ENCODE data around the gene MERTK. TPM values are rescaled to one million over a fixed set of nuclear protein-coding genes. Genes with fewer than 3 reads are reported as not detected.

The MERTK gene
- total RNA-seq, 6 experiments from 2014 or later = 10.6 to 18.3 (median 13.1) TPM

DNA sequence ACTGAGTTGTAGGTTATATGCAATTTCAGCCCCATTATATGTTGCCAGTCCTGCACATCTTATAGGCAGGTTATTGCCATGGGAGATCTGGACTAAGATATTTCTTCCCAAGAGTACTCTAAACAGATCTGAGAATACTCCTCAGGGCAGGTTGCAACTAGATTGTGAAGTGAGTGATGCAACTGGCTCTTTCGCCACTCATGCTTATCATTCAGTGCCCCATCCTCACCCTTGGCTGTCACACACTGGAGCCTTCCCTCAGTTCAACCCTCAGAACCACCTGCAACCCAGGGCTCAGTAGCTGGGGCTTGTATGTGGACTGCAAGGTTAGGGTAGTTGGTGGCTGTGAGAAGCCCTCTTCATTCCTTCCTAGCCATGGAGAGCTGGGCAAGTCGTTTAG is 14.1 kb downstream of the MERTK start:
- Histone ChIP-seq H3K4me1 (peaks cover 0 to 61% (median 32%) of the 10 kb centered on the region in 4 donors), H3K36me3 (peaks cover 0 to 4% (median 0%) of the 10 kb centered on the region in 4 donors), H3K9me3 (no peaks in the 10 kb centered on the region), H3K27me3 (no peaks in the 10 kb centered on the region), H3K4me3 (no peak overlapping the region), H3K27ac (peak overlapping the region in 1 of 3 donors; percentile 73)
- TF ChIP-seq, protein P1, sequence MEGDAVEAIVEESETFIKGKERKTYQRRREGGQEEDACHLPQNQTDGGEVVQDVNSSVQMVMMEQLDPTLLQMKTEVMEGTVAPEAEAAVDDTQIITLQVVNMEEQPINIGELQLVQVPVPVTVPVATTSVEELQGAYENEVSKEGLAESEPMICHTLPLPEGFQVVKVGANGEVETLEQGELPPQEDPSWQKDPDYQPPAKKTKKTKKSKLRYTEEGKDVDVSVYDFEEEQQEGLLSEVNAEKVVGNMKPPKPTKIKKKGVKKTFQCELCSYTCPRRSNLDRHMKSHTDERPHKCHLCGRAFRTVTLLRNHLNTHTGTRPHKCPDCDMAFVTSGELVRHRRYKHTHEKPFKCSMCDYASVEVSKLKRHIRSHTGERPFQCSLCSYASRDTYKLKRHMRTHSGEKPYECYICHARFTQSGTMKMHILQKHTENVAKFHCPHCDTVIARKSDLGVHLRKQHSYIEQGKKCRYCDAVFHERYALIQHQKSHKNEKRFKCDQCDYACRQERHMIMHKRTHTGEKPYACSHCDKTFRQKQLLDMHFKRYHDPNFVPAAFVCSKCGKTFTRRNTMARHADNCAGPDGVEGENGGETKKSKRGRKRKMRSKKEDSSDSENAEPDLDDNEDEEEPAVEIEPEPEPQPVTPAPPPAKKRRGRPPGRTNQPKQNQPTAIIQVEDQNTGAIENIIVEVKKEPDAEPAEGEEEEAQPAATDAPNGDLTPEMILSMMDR (IDR thresholded peaks at IDR 0.05) = no peak
- TF ChIP-seq POLR2A (IDR thresholded peaks at IDR 0.05) = no peak
- ATAC-seq = peak; percentile 86 to 88 (median 87)
- 29% methylated on average over 1 of the region's 2 CpGs for WGBS (ENCODE audit: insufficient coverage, low coverage, low lambda C conversion rate, missing lambda C conversion rate)
- intact Hi-C loops (cut with DNase I) = no loop called here
- peak in 2 of 3 donors; percentile 66 to 86 for DNase-seq

GRCh38 chr2:111917106-111917505 is 18.7 kb downstream of the MERTK start:
- TF ChIP-seq, protein P1 (IDR thresholded peaks at IDR 0.05) = no peak
- TF ChIP-seq POLR2A (IDR thresholded peaks at IDR 0.05) = no peak
- no peak overlapping the region for H3K4me3 ChIP-seq
- no peaks in the 10 kb centered on the region for H3K9me3 ChIP-seq
- H3K36me3 ChIP-seq = peaks cover 0 to 4% (median 0%) of the 10 kb centered on the region in 4 donors
- no peaks in the 10 kb centered on the region for H3K27me3 ChIP-seq
- intact Hi-C loops (cut with DNase I) = no loop called here
- WGBS (ENCODE audit: insufficient coverage, low coverage, low lambda C conversion rate, missing lambda C conversion rate) = 0% methylated on average over 1 of the region's 3 CpGs
- peaks cover 0 to 47% (median 21%) of the 10 kb centered on the region in 4 donors for H3K4me1 ChIP-seq
- H3K27ac ChIP-seq = no peak overlapping the region
- ATAC-seq = no peak
- DNase-seq = no peak

DNA sequence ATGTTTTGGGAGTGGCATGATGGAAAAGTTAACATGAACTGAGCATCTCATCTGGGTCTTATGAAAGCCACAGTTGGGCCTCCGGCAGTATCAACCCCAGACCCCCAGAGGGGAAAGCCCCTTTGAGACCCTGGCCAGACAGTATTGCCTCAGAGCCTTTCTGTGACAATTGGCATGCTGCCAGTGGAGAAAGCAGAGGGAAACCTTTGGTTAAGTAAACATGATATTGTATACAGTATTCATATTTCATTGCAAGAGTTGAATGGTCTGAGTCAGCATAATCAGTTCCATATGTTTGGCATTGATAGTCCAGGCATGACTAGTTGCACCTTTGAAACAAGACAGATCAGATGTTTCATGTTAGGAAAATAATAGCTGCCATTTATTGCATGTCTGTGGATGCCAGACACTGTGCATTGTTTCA is 20.0 kb downstream of the MERTK start:
- H3K9me3 ChIP-seq = no peaks in the 10 kb centered on the region
- DNase-seq (no peak), ATAC-seq (no peak)
- H3K27ac ChIP-seq = no peak overlapping the region
- peaks cover 0 to 4% (median 0%) of the 10 kb centered on the region in 4 donors for H3K36me3 ChIP-seq
- H3K4me3 ChIP-seq = no peak overlapping the region
- H3K4me1 ChIP-seq = peaks cover 0 to 34% (median 13%) of the 10 kb centered on the region in 4 donors
- intact Hi-C loops (cut with DNase I) = no loop called here
- no CpG with 5 or more reads among the region's 1 CpG for WGBS (ENCODE audit: insufficient coverage, low coverage, low lambda C conversion rate, missing lambda C conversion rate)
- TF ChIP-seq, protein P1 (IDR thresholded peaks at IDR 0.05) = no peak
- no peak for TF ChIP-seq POLR2A (IDR thresholded peaks at IDR 0.05)
- H3K27me3 ChIP-seq = no peaks in the 10 kb centered on the region

DNA sequence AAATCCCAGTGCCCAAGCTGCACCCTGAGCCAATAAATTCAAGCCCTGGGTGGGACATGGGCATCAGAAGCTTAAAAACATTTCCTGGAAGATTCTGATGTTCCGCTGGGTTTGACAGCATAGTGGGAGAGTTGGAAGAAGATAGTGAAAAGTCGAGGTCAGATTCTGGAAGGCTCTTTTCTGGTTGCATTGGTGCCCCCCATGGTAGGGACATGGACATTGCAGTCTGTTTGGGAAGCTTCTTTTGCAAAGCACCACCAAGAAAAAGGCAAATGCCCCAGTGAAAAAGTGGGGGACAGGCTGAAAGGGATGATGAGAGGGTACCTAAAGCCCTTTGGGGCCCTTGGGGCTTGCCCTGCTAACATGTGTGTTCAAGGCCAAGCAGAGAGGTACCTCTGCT is 21.0 kb downstream of the MERTK start:
- Histone ChIP-seq H3K4me1 (peaks cover 0 to 31% (median 12%) of the 10 kb centered on the region in 4 donors), H3K27me3 (no peaks in the 10 kb centered on the region), H3K9me3 (no peaks in the 10 kb centered on the region), H3K36me3 (peaks cover 0 to 4% (median 0%) of the 10 kb centered on the region in 4 donors), H3K4me3 (no peak overlapping the region), H3K27ac (peak overlapping the region; percentile 25 to 72 (median 32))
- intact Hi-C loops (cut with DNase I) = no loop called here
- DNase-seq = no peak
- peak in 2 of 4 donors; percentile 24 to 50 for ATAC-seq
- TF ChIP-seq POLR2A (IDR thresholded peaks at IDR 0.05) = no peak
- TF ChIP-seq, protein P1 (IDR thresholded peaks at IDR 0.05) = peak in 3 of 4 donors; percentile 13 to 44 (median 18)
- 55% methylated on average over 2 of the region's 2 CpGs for WGBS (ENCODE audit: insufficient coverage, low coverage, low lambda C conversion rate, missing lambda C conversion rate)

All from right lobe of liver (tissue), 6 donors.